Mesothelial cell of epicardium (in vitro differentiated cells): ENCODE results near the gene ASAP2. TPM values are rescaled to one million over a fixed set of nuclear protein-coding genes. Genes with fewer than 3 reads are reported as not detected.

Experiments
- DNase-seq, 2 experiments: peaks; one replicate each; pipeline ENCODE4 v3.0.0; 2021; ENCODE audit warnings: low spot score in 2 of 2; ENCODE audit not compliant: unreplicated experiment in 2 of 2
- H3K27ac Mint-ChIP-seq: 2 replicates; pipeline ENCODE4 v1.8.0; 2021; ENCODE audit warnings: mixed read lengths
- H3K27me3 Mint-ChIP-seq: 2 replicates; pipeline ENCODE4 v1.8.0; 2021; ENCODE audit warnings: low read depth, mixed read lengths
- H3K36me3 Mint-ChIP-seq: 2 replicates; pipeline ENCODE4 v1.8.0; 2021; ENCODE audit warnings: mixed read lengths
- H3K4me1 Mint-ChIP-seq: 2 replicates; pipeline ENCODE4 v1.8.0; 2021; ENCODE audit warnings: mixed read lengths
- H3K4me3 Mint-ChIP-seq: 2 replicates; pipeline ENCODE4 v1.8.0; 2021; ENCODE audit warnings: mild to moderate bottlenecking, moderate library complexity, mixed read lengths
- H3K9me3 Mint-ChIP-seq: 2 replicates; pipeline ENCODE4 v1.8.0; 2021; ENCODE audit warnings: mixed read lengths
- CTCF ChIP-seq: fragments of 200-600 bp; sonication (generic); IDR thresholded peaks from one replicate; pipeline ENCODE4 v1.5.0; 2021; ENCODE audit warnings: antibody characterized with exemption; ENCODE audit not compliant: unreplicated experiment
- total RNA-seq: library from RNA; stranded (reverse); gene quantifications from 3 replicates; pipeline ENCODE4 v1.2.1, GENCODE V29; 2021

ASAP2 gene
- total RNA-seq, 1 donor from 2014 or later, result 25.8 TPM

- Mint-ChIP-seq H3K4me1 (peaks cover 72% of the 10 kb centered on the region), H3K27ac (peak overlapping the region; percentile 92), H3K4me3 (no peak overlapping the region), H3K36me3 (peaks cover 4% of the 10 kb centered on the region), H3K27me3 (no peaks in the 10 kb centered on the region), H3K9me3 (no peaks in the 10 kb centered on the region)
- no peak for TF ChIP-seq CTCF
- DNase-seq, result no peak
Observed at GRCh38 chr2:9332136-9332852, 125.7 kb downstream of the ASAP2 start.

DNA sequence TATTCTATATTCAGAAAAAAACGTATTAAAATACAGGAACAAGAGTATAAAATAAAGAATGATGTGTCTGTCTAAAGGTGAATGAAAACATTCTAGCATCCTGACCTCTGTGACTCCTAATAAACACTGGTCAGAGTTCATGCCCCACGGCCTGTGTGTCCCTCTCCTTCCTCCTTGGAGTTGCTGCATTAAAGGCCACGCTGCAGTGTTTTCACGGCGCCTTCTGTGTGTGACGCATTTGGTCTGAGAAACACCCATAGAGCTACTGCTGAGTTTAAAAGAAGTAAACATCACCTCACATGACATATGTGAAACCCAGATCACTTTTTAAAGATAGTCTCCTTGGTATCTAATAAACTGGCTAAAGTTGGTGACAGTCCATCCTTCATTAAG is 126.2 kb downstream of the ASAP2 start:
- Mint-ChIP-seq H3K4me3 (no peak overlapping the region), H3K27ac (peak overlapping the region; percentile 92), H3K27me3 (no peaks in the 10 kb centered on the region), H3K36me3 (peaks cover 4% of the 10 kb centered on the region), H3K9me3 (no peaks in the 10 kb centered on the region), H3K4me1 (peaks cover 77% of the 10 kb centered on the region)
- TF ChIP-seq CTCF, result no peak
- no peak for DNase-seq

GRCh38 chr2:9333591-9334171 is 127.1 kb downstream of the ASAP2 start:
- peak in 1 of 2 experiments; percentile 46 for DNase-seq
- Mint-ChIP-seq H3K4me1 (peaks cover 79% of the 10 kb centered on the region), H3K36me3 (peaks cover 4% of the 10 kb centered on the region), H3K27ac (peak overlapping the region; percentile 93), H3K27me3 (no peaks in the 10 kb centered on the region), H3K4me3 (no peak overlapping the region), H3K9me3 (no peaks in the 10 kb centered on the region)
- no peak for TF ChIP-seq CTCF

- no peak for DNase-seq
- TF ChIP-seq CTCF, result no peak
- Mint-ChIP-seq H3K9me3 (no peaks in the 10 kb centered on the region), H3K27ac (peak overlapping the region; percentile 33), H3K36me3 (peaks cover 6% of the 10 kb centered on the region), H3K27me3 (no peaks in the 10 kb centered on the region), H3K4me3 (no peak overlapping the region), H3K4me1 (peaks cover 73% of the 10 kb centered on the region)
Observed at GRCh38 chr2:9334761-9335160, 128.1 kb downstream of the ASAP2 start.

DNA sequence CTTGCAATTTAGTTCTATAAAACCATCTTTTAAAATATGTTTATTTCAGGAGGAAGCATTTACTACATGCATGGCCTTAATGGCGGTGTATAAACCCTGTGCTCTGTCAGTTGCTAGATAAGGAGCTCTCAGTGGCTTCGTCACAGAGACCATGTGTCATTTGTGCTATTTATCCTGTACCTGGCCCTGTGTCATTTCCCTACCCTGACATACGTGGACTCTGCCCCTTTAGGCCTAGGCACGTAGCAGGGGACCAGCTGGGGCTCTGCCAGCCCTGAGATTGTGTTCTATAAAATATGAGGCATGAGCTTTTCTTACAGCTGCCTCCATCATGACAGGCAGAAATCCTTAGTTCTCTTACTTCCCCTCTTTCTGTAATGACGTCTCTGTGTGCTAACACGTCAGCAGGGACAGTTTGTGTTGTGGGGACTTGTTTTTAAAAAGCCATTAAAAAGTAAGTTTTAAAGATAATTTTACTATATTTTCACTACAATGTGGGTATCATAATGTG is 128.8 kb downstream of the ASAP2 start:
- Mint-ChIP-seq H3K9me3 (no peaks in the 10 kb centered on the region), H3K27ac (peak overlapping the region; percentile 41), H3K4me3 (no peak overlapping the region), H3K36me3 (peaks cover 7% of the 10 kb centered on the region), H3K27me3 (no peaks in the 10 kb centered on the region), H3K4me1 (peaks cover 68% of the 10 kb centered on the region)
- no peak for DNase-seq
- no peak for TF ChIP-seq CTCF
